PC-3 (cell line): Measurements from ENCODE around the gene TRAPPC2. TPM values are rescaled to one million over a fixed set of nuclear protein-coding genes. Genes with fewer than 3 reads are reported as not detected.
A peak's percentile ranks its signal among the peaks of the same experiment; 100 is the strongest.

Experiments
- ATAC-seq: fragments of 200-7000 bp; cut with Tn5 transposase; 2 replicates; pipeline ENCODE4 v1.9.1; 2020; ENCODE audit warnings: mild to moderate bottlenecking, moderate library complexity
- BruUV-seq: library from RNA; stranded (reverse); fragments of 400-500 nt; replicated peaks from 2 replicates; lab custom pipeline; 2021; lab: Mats Ljungman, UMichigan
- CTCF ChIA-PET: fragments of 300-600 bp; sonication (Branson Sonifier 250); formaldehyde crosslinking; loops from one replicate; lab custom pipeline; 2022; ENCODE audit warnings: antibody characterized with exemption; lab: Charles Lee
- POLR2A ChIA-PET: fragments of 300-600 bp; sonication (Branson Sonifier 250); formaldehyde crosslinking; loops from one replicate; lab custom pipeline; 2022; ENCODE audit warnings: antibody characterized with exemption; ENCODE audit not compliant: unreplicated experiment; lab: Charles Lee
- DNase-seq: peaks from one replicate; pipeline ENCODE4 v3.0.0-alpha.2; 2015
- H2AFZ ChIP-seq: fragments of 300-600 bp; sonication (generic); 2 replicates; pipeline ENCODE4 v1.6.0; 2016; ENCODE audit warnings: antibody characterized with exemption, low read length
- H3F3A ChIP-seq: fragments of 300-600 bp; sonication (generic); one replicate; pipeline ENCODE4 v1.6.0; 2017; ENCODE audit warnings: antibody characterized with exemption, low read length, control low read depth, mild to moderate bottlenecking; ENCODE audit not compliant: unreplicated experiment
- H3K27ac ChIP-seq: fragments of 300-600 bp; sonication (generic); 2 replicates; pipeline ENCODE4 v1.5.1; 2016; ENCODE audit warnings: mild to moderate bottlenecking, low read length
- H3K27me3 ChIP-seq: fragments of 300-600 bp; sonication (generic); 2 replicates; pipeline ENCODE4 v1.6.1; 2016; ENCODE audit warnings: low read length, mixed read lengths
- H3K36me3 ChIP-seq: fragments of 300-600 bp; sonication (generic); 2 replicates; pipeline ENCODE4 v1.6.1; 2016; ENCODE audit warnings: low read depth, mixed run types, low read length, mixed read lengths
- H3K4me1 ChIP-seq: fragments of 300-600 bp; sonication (generic); 2 replicates; pipeline ENCODE4 v1.5.1; 2016; ENCODE audit warnings: low read length; ENCODE audit not compliant: insufficient read depth
- H3K4me2 ChIP-seq: fragments of 300-600 bp; sonication (generic); 2 replicates; pipeline ENCODE4 v1.6.0; 2016; ENCODE audit warnings: low read length
- H3K4me3 ChIP-seq: fragments of 300-600 bp; sonication (generic); 2 replicates; pipeline ENCODE4 v1.5.1; 2016; ENCODE audit warnings: mild to moderate bottlenecking, low read length, mixed read lengths
- H3K79me2 ChIP-seq: fragments of 300-600 bp; sonication (generic); 2 replicates; pipeline ENCODE4 v1.6.1; 2017; ENCODE audit warnings: low read length, mixed read lengths
- H3K9ac ChIP-seq: fragments of 300-600 bp; sonication (generic); 2 replicates; pipeline ENCODE4 v1.6.0; 2016; ENCODE audit warnings: mild to moderate bottlenecking, low read length
- H3K9me2 ChIP-seq: fragments of 300-600 bp; sonication (generic); replicated peaks from 2 replicates; pipeline ENCODE4 v1.6.1; 2016; ENCODE audit warnings: mixed run types, low read length, mixed read lengths
- H3K9me3 ChIP-seq: fragments of 300-600 bp; sonication (generic); 2 replicates; pipeline ENCODE4 v1.6.1; 2016; ENCODE audit warnings: low read length, mixed read lengths
- H4K20me1 ChIP-seq: fragments of 300-600 bp; sonication (generic); 2 replicates; pipeline ENCODE4 v1.6.1; 2016; ENCODE audit warnings: low read length, mixed read lengths
- EZH2 ChIP-seq: fragments of 300-600 bp; sonication (generic); IDR thresholded peaks from one replicate; pipeline ENCODE4 v1.6.1; 2017; ENCODE audit warnings: antibody characterized with exemption, mild to moderate bottlenecking, low read length; ENCODE audit not compliant: unreplicated experiment
- EZH2phosphoT487 ChIP-seq: fragments of 300-600 bp; sonication (generic); IDR thresholded peaks from 2 replicates; pipeline ENCODE4 v1.6.1; 2018; ENCODE audit warnings: mild to moderate bottlenecking, antibody characterized with exemption, low read length, borderline replicate concordance
- intact Hi-C: fragments of 100-400 bp; cut with micrococcal nuclease; formaldehyde crosslinking; loops from 2 replicates; pipeline ENCODE4 v1.9.0; 2023
- total RNA-seq: library from RNA; depleted of rRNA; stranded (reverse); fragments of >200 nt; gene quantifications from 2 replicates; pipeline ENCODE4 v1.2.3, GENCODE V29; 2014
- TF ChIP-seq, protein P1 (sequence below): fragments of 300-600 bp; sonication (generic); conservative IDR thresholded peaks from 2 replicates; pipeline ENCODE4 v1.5.1; 2017; ENCODE audit warnings: antibody characterized with exemption, low read depth, mild to moderate bottlenecking, low read length

The TRAPPC2 gene
- total RNA-seq, 1 experiment from 2014 or later, result 7.9 TPM

DNA sequence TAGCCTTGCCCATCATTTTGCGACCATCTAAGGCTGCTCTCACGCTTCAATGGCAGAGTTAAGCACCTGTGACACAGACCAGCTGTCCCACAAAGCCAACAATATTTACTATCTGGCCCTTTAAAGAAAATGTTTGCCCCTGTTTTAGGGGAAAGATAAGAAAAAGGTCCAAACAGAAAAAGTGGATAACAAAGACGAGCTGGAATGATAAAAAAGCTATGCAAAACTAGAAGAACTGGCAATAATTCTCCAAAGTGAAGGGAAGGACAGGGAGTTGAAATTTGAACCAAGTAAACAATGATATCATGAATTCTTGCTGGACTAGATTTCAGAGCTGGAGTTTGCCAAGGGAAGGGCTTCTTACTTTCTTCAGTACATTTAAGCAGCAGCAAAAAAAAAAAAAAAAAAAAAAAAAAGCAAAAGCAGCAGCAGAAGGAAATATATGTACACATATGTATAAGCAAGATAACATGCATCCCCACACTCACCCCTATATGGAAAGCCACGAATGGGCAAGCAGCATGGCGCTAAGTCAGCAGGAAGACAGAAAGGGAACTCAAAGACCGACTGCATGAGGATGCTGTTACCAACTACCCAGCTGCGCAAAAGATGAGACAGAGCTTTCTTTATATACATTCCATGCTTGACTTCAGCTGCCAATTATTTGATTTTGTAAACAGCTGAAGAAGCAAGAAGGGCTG, 12.5 kb downstream of the TRAPPC2 start:
- Histone ChIP-seq H2AFZ (no peak overlapping the region), H3K4me2 (peak overlapping the region; percentile 85), H3K4me1 (peaks cover 26% of the 10 kb centered on the region), H3K9me2 (no peaks in the 10 kb centered on the region), H3K9me3 (no peaks in the 10 kb centered on the region), H3K36me3 (peaks cover 21% of the 10 kb centered on the region), H4K20me1 (peaks cover 3% of the 10 kb centered on the region; the same call in 1 of the 2 replicates), H3K9ac (peak overlapping the region; percentile 14; the same call in 1 of the 2 replicates), H3K79me2 (peaks cover 54% of the 10 kb centered on the region), H3K4me3 (peak overlapping the region; percentile 45), H3K27me3 (no peaks in the 10 kb centered on the region), H3F3A (peaks cover 6% of the 10 kb centered on the region), H3K27ac (peak overlapping the region; percentile 76)
- intact Hi-C loops, result no loop called here
- POLR2A ChIA-PET, result interaction anchor here (0.7 to 1.6 kb wide), 2 partner anchors 13 to 234 kb away, joined by 17 to 25 read pairs; partner anchors contain the start of genes OFD1 and TRAPPC2
- CTCF ChIA-PET, result interaction anchor here (0.6 kb wide), 1 partner anchor 29 kb away, joined by 5 read pairs; no protein-coding TSS in a partner anchor
- TF ChIP-seq EZH2phosphoT487, result no peak
- TF ChIP-seq, protein P1, sequence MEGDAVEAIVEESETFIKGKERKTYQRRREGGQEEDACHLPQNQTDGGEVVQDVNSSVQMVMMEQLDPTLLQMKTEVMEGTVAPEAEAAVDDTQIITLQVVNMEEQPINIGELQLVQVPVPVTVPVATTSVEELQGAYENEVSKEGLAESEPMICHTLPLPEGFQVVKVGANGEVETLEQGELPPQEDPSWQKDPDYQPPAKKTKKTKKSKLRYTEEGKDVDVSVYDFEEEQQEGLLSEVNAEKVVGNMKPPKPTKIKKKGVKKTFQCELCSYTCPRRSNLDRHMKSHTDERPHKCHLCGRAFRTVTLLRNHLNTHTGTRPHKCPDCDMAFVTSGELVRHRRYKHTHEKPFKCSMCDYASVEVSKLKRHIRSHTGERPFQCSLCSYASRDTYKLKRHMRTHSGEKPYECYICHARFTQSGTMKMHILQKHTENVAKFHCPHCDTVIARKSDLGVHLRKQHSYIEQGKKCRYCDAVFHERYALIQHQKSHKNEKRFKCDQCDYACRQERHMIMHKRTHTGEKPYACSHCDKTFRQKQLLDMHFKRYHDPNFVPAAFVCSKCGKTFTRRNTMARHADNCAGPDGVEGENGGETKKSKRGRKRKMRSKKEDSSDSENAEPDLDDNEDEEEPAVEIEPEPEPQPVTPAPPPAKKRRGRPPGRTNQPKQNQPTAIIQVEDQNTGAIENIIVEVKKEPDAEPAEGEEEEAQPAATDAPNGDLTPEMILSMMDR, result no peak
- no peak for TF ChIP-seq EZH2
- BruUV-seq, result no TSS peak
- ATAC-seq (peak; percentile 72), DNase-seq (peak; percentile 64)

DNA sequence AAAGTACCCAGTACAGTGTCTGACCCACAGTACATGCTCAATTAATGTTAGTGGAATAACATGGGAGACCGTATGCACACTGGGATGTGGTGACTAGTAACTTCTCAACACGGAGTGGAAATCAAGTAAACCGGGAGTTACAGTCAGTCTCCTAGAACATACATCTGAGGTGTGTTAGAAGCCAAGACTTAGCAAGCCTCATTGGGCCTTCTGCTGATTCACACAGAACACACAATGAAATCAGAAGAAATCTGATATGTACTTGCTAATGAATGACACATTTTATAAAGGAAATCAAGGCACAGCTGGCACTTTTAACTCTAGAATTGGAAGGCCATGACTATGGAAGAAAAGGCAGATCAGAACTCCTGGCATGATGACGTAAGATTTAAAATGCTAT, 13.0 kb downstream of the TRAPPC2 start:
- H3K9me3 ChIP-seq, result no peaks in the 10 kb centered on the region
- H3K9me2 ChIP-seq, result no peaks in the 10 kb centered on the region
- peaks cover 22% of the 10 kb centered on the region for H3K36me3 ChIP-seq
- ChIA-PET CTCF (interaction anchor here (0.6 kb wide), 1 partner anchor 28 kb away, joined by 5 read pairs; no protein-coding TSS in a partner anchor), POLR2A (interaction anchor here (0.7 to 1.6 kb wide), 2 partner anchors 13 to 233 kb away, joined by 17 to 25 read pairs; partner anchors contain the start of genes OFD1 and TRAPPC2)
- peaks cover 54% of the 10 kb centered on the region for H3K79me2 ChIP-seq
- peak overlapping the region; percentile 85 for H3K4me2 ChIP-seq
- no peak overlapping the region for H2AFZ ChIP-seq
- intact Hi-C loops, result no loop called here
- H3K9ac ChIP-seq, result no peak overlapping the region
- peak; percentile 67 for ATAC-seq
- H4K20me1 ChIP-seq, result peaks cover 3% of the 10 kb centered on the region; the same call in 1 of the 2 replicates
- H3K27me3 ChIP-seq, result no peaks in the 10 kb centered on the region
- peak; percentile 10 for DNase-seq
- peaks cover 6% of the 10 kb centered on the region for H3F3A ChIP-seq
- H3K27ac ChIP-seq, result peak overlapping the region; percentile 76
- H3K4me1 ChIP-seq, result peaks cover 26% of the 10 kb centered on the region
- BruUV-seq, result no TSS peak
- H3K4me3 ChIP-seq, result peak overlapping the region; percentile 23; the same call in 1 of the 2 replicates
- TF ChIP-seq EZH2 (no peak), EZH2phosphoT487 (no peak)
- TF ChIP-seq, protein P1, result no peak
